K562 (cell line): ENCODE data around the gene LUM. TPM values are rescaled to one million over a fixed set of nuclear protein-coding genes. Genes with fewer than 3 reads are reported as not detected.

Experiments used
- ATAC-seq: fragments of 200-7000 bp; cut with Tn5 transposase; 3 replicates; pipeline ENCODE4 v1.9.1; 2020; ENCODE audit warnings: moderate library complexity
- BruUV-seq: library from RNA; stranded (reverse); fragments of 400-500 nt; replicated peaks from 2 replicates; lab custom pipeline; 2021; lab: Mats Ljungman, UMichigan
- CTCF ChIA-PET: fragments of 300-600 bp; formaldehyde crosslinking; extraction: SDS; loops from one replicate; lab custom pipeline; 2021; ENCODE audit warnings: low intra/inter-chr PET ratio; lab: Yijun Ruan, JAX
- POLR2A ChIA-PET: fragments of 300-600, 350-650 bp; sonication (Branson Sonifier 250); formaldehyde crosslinking; extraction: SDS; loops from one replicate; lab custom pipeline; 2021; ENCODE audit warnings: antibody characterized with exemption, inconsistent platforms; lab: Yijun Ruan, JAX
- DNase-seq, 4 experiments: peaks; one replicate each; pipeline versions ENCODE4 v3.0.0 to v3.0.0-alpha.2; 2011 to 2018; ENCODE audit warnings: low spot score in 3 of 4, mixed read lengths in 3 of 4; ENCODE audit errors: extremely low read depth in 1 of 4
- FAIRE-seq: peaks from 2 replicates; lab custom pipeline; 2011; peaks lifted over from hg19 to GRCh38; lab: Jason Lieb, UNC
- H2AFZ ChIP-seq: 2 replicates; pipeline ENCODE4 v1.6.0; 2011; ENCODE audit warnings: low read depth, low read length, control low read depth, inconsistent platforms
- H3K27ac ChIP-seq: fragments of 200-600 bp; 3 replicates; pipeline ENCODE4 v1.8.0; 2011; ENCODE audit warnings: low read depth, mild to moderate bottlenecking, control low read depth, inconsistent platforms, low read length, moderate library complexity, mixed read lengths; ENCODE audit errors: extremely low read depth
- H3K27me3 ChIP-seq, 2 experiments: fragments of 300-600 bp in 1 of 2; 2 replicates in 1 of 2; 3 replicates in 1 of 2; pipeline versions ENCODE4 v1.6.0 to v1.8.0; 2011; ENCODE audit warnings: inconsistent platforms in 2 of 2, low read length in 2 of 2, mild to moderate bottlenecking in 1 of 2, mixed read lengths in 1 of 2, moderate library complexity in 1 of 2; ENCODE audit not compliant: control insufficient read depth in 2 of 2, insufficient read depth in 2 of 2
- H3K36me3 ChIP-seq: fragments of 300-600 bp; 3 replicates; pipeline ENCODE4 v1.8.0; 2011; ENCODE audit warnings: mild to moderate bottlenecking, low read length, inconsistent platforms; ENCODE audit not compliant: control insufficient read depth, insufficient read depth
- H3K4me1 ChIP-seq, 2 experiments: fragments of 200-600 bp in 1 of 2; replicated peaks in 1 of 2; 2 replicates in 1 of 2; 3 replicates in 1 of 2; pipeline versions ENCODE4 v1.5.1 to v1.8.0; 2011; ENCODE audit warnings: inconsistent platforms in 2 of 2, low read length in 2 of 2, mild to moderate bottlenecking in 1 of 2, mixed read lengths in 1 of 2, moderate library complexity in 1 of 2; ENCODE audit not compliant: control insufficient read depth in 2 of 2, insufficient read depth in 2 of 2
- H3K4me2 ChIP-seq: 2 replicates; pipeline ENCODE4 v1.6.1; 2011; ENCODE audit warnings: low read length, control low read depth, inconsistent platforms, mixed read lengths; ENCODE audit not compliant: insufficient read depth
- H3K4me3 ChIP-seq: fragments of 200-600 bp; sonication (generic), shearing (Covaris generic); 2 replicates; pipeline ENCODE4 v1.5.1; 2016; ENCODE audit warnings: control low read depth, inconsistent platforms
- H3K79me2 ChIP-seq: fragments of 200-600 bp; 3 replicates; pipeline ENCODE4 v1.8.0; 2011; ENCODE audit warnings: low read length, inconsistent platforms; ENCODE audit not compliant: control insufficient read depth, insufficient read depth
- H3K9ac ChIP-seq, 2 experiments: 2 replicates each; pipeline versions ENCODE4 v1.6.0 to v1.6.1; 2011; ENCODE audit warnings: low read depth in 2 of 2, low read length in 2 of 2, control low read depth in 1 of 2, inconsistent platforms in 1 of 2, mild to moderate bottlenecking in 1 of 2, mixed read lengths in 1 of 2; ENCODE audit not compliant: insufficient read depth in 1 of 2
- H3K9me1 ChIP-seq: one replicate; pipeline ENCODE4 v1.6.0; 2011; ENCODE audit warnings: inconsistent platforms, mild to moderate bottlenecking, low read length, moderate library complexity; ENCODE audit not compliant: control insufficient read depth, insufficient read depth
- H3K9me3 ChIP-seq: replicated peaks from 2 replicates; pipeline ENCODE4 v1.5.1; 2011; ENCODE audit warnings: low read depth, low read length, inconsistent platforms; ENCODE audit not compliant: control insufficient read depth, insufficient read depth
- H4K20me1 ChIP-seq: replicated peaks from 2 replicates; pipeline ENCODE4 v1.6.1; 2011; ENCODE audit warnings: low read length, inconsistent platforms, mixed read lengths; ENCODE audit not compliant: control insufficient read depth, insufficient read depth
- BCOR ChIP-seq: fragments of 450-650 bp; IDR thresholded peaks from 2 replicates; pipeline ENCODE4 v1.6.1; 2016
- GATAD2B ChIP-seq: fragments of 450-650 bp; IDR thresholded peaks from 2 replicates; pipeline ENCODE4 v1.6.1; 2017; ENCODE audit warnings: mild to moderate bottlenecking, borderline replicate concordance
- GMEB1 ChIP-seq: fragments of 250-450 bp; sonication (Bioruptor Pico); IDR thresholded peaks from 2 replicates; pipeline ENCODE4 v1.4.0; 2020; ENCODE audit warnings: mild to moderate bottlenecking
- HDAC3 ChIP-seq: fragments of 450-650 bp; IDR thresholded peaks from 2 replicates; pipeline ENCODE4 v1.6.1; 2018; ENCODE audit warnings: borderline replicate concordance, mild to moderate bottlenecking, moderate library complexity; ENCODE audit not compliant: partially characterized antibody
- HMGN3 ChIP-seq: IDR thresholded peaks from 2 replicates; pipeline ENCODE4 v1.6.1; 2011; ENCODE audit warnings: borderline replicate concordance, low read depth, mild to moderate bottlenecking, mixed read lengths, low read length; ENCODE audit not compliant: insufficient read length; ENCODE audit errors: extremely low read depth
- MAFG ChIP-seq: fragments of 450-650 bp; conservative IDR thresholded peaks from 2 replicates; pipeline ENCODE4 v1.6.1; 2016; ENCODE audit warnings: missing genetic modification characterization, missing compliant biosample characterization
- MITF ChIP-seq: IDR thresholded peaks from 2 replicates; pipeline ENCODE4 v1.6.1; 2014; ENCODE audit warnings: antibody characterized with exemption
- SAP30 ChIP-seq: fragments of 200-600 bp; sonication (generic); IDR thresholded peaks from 2 replicates; pipeline ENCODE4 v1.6.1; 2012; ENCODE audit warnings: borderline replicate concordance, low read depth, mild to moderate bottlenecking, moderate library complexity, low read length, control low read depth, inconsistent platforms; ENCODE audit not compliant: insufficient read depth, poor library complexity, severe bottlenecking
- TBP ChIP-seq: optimal IDR thresholded peaks from 2 replicates; pipeline ENCODE3; 2011; ENCODE audit warnings: low read depth, low read length, improper control_type of control experiment
- U2AF2 ChIP-seq: fragments of 200-400 bp; formaldehyde crosslinking; optimal IDR thresholded peaks from 2 replicates; pipeline ENCODE3; 2017; ENCODE audit warnings: low read depth, mild to moderate bottlenecking, low read length
- ZBTB11 ChIP-seq, 3 experiments: fragments of 200-800 bp in 1 of 3; fragments of 250-450 bp in 1 of 3; fragments of 450-650 bp in 1 of 3; sonication (Bioruptor Pico) in 1 of 3; sonication (Bioruptor generic) in 1 of 3; formaldehyde crosslinking in 1 of 3; IDR thresholded peaks; 2 replicates each; pipeline versions ENCODE4 v1.6.1 to v1.8.0; 2016 to 2022; ENCODE audit warnings: mild to moderate bottlenecking in 2 of 3, missing genetic modification characterization in 2 of 3, missing compliant biosample characterization in 1 of 3, moderate library complexity in 1 of 3
- ZNF224 ChIP-seq: sonication (generic); formaldehyde crosslinking; IDR thresholded peaks from 2 replicates; pipeline ENCODE4 v1.8.0; 2022; ENCODE audit warnings: mild to moderate bottlenecking, missing genetic modification reagents
- in situ Hi-C: fragments of 300-500 bp; cut with MboI; formaldehyde crosslinking; loops from 4 replicates; pipeline ENCODE4 v1.15.0; 2018; ENCODE audit warnings: inconsistent platforms, mixed read lengths
- intact Hi-C: fragments of 100-400 bp; cut with micrococcal nuclease; formaldehyde crosslinking; loops from 2 replicates; pipeline ENCODE4 v1.14.2; 2022
- polyA plus RNA-seq, 8 experiments: library from polyadenylated mRNA; depleted of rRNA in 4 of 8; stranded (reverse) in 5 of 8; unstranded in 3 of 8; fragments of >200 nt; fragmentation: Nextera tagmentation in 2 of 8; fragmentation: Illumina TruSeq in 1 of 8; extraction: Ambion mirVana in 2 of 8; extraction: Trizol in 1 of 8; gene quantifications; 2 replicates each; pipeline versions ENCODE4 v1.2.1 to v1.2.3, GENCODE V29; 2011 to 2014; ENCODE audit warnings: inconsistent platforms in 1 of 8, missing spikeins in 1 of 8
- total RNA-seq, 7 experiments: library from RNA; depleted of rRNA in 6 of 7; stranded (reverse); fragments of >200 nt in 6 of 7; fragmentation: Illumina TruSeq in 2 of 7; extraction: Trizol in 2 of 7; gene quantifications; 2 replicates each; pipeline versions ENCODE4 v1.2.1 to v1.2.3, GENCODE V29; 2011 to 2021; ENCODE audit warnings: low replicate concordance in 1 of 7
- TF ChIP-seq, protein P1 (sequence below): fragments of 250-450 bp; sonication (Bioruptor Pico); IDR thresholded peaks from 2 replicates; pipeline ENCODE4 v1.9.0; 2021; ENCODE audit warnings: mild to moderate bottlenecking
- TF ChIP-seq, protein P2 (sequence below): fragments of 250-450 bp; sonication (Bioruptor Pico); IDR thresholded peaks from 2 replicates; pipeline ENCODE4 v1.8.0; 2022; ENCODE audit warnings: inconsistent platforms

LUM gene
- total and polyA plus RNA-seq, 9 of the 15 experiments (the other 6 are each of a cell fraction or from before 2014, with no cell fraction given): 0.40 TPM; not detected in 8

GRCh38 chr12:91106283-91106682, 5.0 kb downstream of the LUM start:
- Histone ChIP-seq H3K4me2 (no peak overlapping the region), H3K79me2 (no peaks in the 10 kb centered on the region), H2AFZ (no peak overlapping the region), H3K9me3 (no peaks in the 10 kb centered on the region), H3K27ac (no peak overlapping the region), H3K36me3 (no peaks in the 10 kb centered on the region), H3K27me3 (no peaks in the 10 kb centered on the region), H3K9me1 (no peaks in the 10 kb centered on the region), H4K20me1 (no peaks in the 10 kb centered on the region), H3K4me3 (no peak overlapping the region), H3K4me1 (no peaks in the 10 kb centered on the region), H3K9ac (no peak overlapping the region)
- in situ Hi-C loops (no loop called here), intact Hi-C loops (loop anchor here (5.0 to 10.0 kb wide), 2 partner anchors 129 to 219 kb away; no protein-coding TSS in a partner anchor)
- ChIA-PET CTCF (no interaction called here), POLR2A (no interaction called here)
- BruUV-seq: no TSS peak
- DNase-seq: no peak
- no peak for FAIRE-seq
- no peak for ATAC-seq
- TF ChIP-seq MITF (no peak), SAP30 (no peak), GMEB1 (CRISPR knock-in tag) (no peak), MAFG (tag) (no peak), U2AF2 (no peak), ZNF224 (CRISPR knock-in tag) (no peak), BCOR (no peak), TBP (no peak), HMGN3 (no peak), HDAC3 (no peak), GATAD2B (no peak), ZBTB11 (CRISPR knock-in tag; IDR thresholded peaks at IDR 0.05) (no peak)
- TF ChIP-seq, protein P1, sequence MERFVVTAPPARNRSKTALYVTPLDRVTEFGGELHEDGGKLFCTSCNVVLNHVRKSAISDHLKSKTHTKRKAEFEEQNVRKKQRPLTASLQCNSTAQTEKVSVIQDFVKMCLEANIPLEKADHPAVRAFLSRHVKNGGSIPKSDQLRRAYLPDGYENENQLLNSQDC (CRISPR knock-in tag): no peak
- TF ChIP-seq, protein P2, sequence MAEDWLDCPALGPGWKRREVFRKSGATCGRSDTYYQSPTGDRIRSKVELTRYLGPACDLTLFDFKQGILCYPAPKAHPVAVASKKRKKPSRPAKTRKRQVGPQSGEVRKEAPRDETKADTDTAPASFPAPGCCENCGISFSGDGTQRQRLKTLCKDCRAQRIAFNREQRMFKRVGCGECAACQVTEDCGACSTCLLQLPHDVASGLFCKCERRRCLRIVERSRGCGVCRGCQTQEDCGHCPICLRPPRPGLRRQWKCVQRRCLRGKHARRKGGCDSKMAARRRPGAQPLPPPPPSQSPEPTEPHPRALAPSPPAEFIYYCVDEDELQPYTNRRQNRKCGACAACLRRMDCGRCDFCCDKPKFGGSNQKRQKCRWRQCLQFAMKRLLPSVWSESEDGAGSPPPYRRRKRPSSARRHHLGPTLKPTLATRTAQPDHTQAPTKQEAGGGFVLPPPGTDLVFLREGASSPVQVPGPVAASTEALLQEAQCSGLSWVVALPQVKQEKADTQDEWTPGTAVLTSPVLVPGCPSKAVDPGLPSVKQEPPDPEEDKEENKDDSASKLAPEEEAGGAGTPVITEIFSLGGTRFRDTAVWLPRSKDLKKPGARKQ (CRISPR knock-in tag): no peak
